NCI-H2171 treated with DMSO at 0.1 percent for 48 hours (cell line): ENCODE data around the gene ERBB4.
"Not testable (repeated sequence)": the region's sequence is repeated elsewhere in the genome, so short reads cannot be mapped to it uniquely, and the experiment has no call there.

ENCODE experiments used
- DNase-seq: peaks from one replicate; lab custom pipeline; 2025; lab: John Stamatoyannopoulos, UW

The ERBB4 gene

DNA sequence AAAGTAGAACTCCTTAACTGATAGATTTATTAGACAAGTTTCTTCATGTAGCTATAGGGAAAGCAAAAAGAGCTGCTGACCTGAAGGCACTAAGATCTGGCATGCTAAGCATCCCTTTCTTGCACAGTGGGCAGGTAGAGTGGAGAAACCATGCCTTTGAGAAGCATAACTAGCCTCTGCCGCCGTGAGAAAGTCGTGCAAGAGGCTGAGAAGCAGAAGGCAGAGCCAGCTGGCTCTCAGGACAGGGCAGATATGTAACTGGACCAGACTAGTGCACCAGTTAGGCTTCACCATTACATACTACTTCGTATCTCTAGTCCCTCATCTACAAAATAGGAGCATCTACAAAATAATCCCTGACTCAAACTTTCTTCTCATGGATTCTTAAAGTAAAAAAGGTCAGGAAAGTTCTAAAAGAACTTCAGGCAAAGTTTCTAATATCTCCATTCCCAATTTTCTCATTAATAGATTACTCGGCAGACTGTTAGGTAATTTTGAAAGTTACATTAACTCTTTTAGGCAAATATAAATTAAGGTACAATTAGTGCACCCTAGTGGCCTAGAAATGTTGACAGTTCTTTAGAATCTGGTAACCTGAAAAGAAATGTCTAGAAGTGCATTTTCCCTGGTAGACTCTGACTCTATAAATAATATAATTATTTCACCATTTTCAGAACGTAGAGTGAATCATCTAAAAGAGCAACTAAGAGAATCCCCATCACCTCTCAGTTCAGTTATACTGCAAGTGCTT, 10.3 kb downstream of the ERBB4 start:
- DNase-seq = no peak

DNA sequence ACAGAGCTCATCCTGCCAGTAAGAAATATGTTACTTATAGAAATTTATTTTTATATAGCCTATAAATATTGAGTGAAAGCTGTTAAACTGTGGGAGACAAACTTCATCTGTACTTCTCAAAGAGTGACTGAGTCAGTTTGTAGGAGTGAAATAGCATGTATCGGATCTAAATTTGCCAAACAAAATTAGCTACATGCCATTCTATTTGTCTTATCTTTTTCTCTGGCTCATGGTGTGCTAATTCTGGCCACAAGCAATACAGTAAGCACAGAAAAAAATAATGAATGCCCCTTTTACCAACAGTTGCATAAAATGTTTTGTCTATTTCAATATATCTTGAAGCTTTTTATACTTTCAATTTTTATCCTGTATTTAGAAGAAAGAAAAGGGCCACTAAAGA, 12.5 kb downstream of the ERBB4 start:
- no peak for DNase-seq

DNA sequence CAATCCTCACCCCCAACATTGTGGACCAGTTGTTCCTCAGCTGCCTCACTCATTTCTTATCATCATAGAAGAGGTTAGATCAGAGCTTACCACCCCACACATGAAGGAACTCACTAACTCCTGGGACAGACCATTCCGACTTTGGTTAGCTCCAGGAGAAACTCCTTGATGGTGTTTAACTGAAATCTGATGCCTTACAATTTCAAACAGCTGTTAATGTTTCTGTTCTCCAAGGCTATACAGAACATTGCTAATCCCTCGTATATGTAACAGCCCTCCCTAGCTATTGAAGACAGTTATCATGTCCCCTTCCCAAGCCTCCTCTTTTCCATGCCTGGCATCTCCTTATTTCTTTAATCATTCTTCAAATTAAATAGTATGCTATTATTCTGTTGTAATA, 14.8 kb downstream of the ERBB4 start:
- DNase-seq = peak; percentile 42

GRCh38 chr2:212520340-212520739, 18.3 kb downstream of the ERBB4 start:
- DNase-seq = peak; percentile 48

- no peak for DNase-seq
These were observed 20.9 kb downstream of the ERBB4 start for GRCh38 chr2:212517693-212518092.

- no peak for DNase-seq
These were observed 33.0 kb downstream of the ERBB4 start for GRCh38 chr2:212505586-212505985.

DNA sequence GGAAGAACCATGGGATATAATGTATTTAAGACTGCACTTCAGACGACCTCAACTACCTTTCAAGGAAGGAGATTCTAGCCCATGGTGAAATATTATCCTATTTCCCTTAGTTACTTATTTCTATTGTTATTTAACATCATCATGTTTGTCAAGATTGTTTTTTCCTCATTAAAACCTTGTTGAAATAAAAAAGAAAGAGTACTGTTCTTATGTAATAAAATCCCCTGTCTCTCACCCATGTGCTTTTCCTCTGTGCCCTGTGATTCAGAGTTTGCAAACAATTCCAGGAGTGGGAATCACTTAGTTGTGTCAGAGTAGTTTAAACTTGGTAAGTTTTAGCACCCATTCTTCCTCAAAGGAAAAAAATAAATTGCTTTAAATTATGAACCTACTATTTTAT, 43.6 kb downstream of the ERBB4 start:
- DNase-seq = no peak

GRCh38 chr2:212494418-212495020, 44.1 kb downstream of the ERBB4 start:
- DNase-seq = no peak

DNA sequence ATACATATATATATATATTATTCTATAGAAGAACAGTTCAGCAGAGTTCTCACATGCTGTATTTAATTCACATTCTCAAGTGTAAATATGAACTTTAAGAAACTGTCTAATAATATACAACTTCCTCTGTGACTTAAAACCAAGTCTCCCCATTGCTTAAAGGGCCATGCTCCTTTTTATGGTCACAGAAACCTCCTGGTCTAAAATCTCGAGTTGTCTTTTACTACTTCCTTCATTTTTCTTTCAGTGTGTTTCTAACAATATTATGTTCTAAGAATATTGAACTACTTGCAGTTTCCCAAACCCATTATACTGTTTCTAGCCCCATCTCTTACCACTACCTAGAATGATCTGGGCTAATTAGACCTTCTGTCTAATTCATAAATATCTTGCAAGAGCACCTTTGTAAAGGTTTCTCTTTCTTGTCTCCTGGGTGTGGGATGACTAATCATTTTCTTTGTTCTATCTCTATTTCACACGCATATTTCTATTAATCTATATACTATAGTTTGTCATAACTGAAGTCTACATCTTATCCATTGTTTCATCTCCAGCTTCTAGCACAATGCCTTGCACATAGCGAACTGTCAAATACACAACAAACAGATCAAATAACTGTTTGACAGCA, 48.8 kb downstream of the ERBB4 start:
- no peak for DNase-seq

- no peak for DNase-seq
These were observed 50.0 kb downstream of the ERBB4 start for GRCh38 chr2:212488611-212489010.

GRCh38 chr2:212484563-212485080, 54.0 kb downstream of the ERBB4 start:
- no peak for DNase-seq

DNA sequence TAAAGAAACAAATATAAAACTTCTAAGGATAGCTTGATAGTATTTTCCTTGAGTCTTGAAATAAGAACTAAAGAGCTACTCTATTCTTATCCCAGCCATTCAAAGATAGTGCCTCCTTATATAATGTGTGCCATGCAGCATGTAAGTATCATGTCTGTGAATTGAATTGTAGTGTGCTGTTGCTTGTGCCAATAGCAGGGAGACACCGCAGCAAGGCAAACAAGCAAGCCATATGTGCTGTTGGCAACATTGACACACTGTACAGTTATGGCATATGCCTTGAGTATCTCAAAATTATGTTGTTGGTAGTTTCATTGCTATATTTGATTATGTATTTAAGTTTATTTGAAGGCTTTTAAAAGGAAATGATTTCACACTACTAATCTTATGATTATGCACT, 58.2 kb downstream of the ERBB4 start:
- DNase-seq = peak; percentile 71

DNA sequence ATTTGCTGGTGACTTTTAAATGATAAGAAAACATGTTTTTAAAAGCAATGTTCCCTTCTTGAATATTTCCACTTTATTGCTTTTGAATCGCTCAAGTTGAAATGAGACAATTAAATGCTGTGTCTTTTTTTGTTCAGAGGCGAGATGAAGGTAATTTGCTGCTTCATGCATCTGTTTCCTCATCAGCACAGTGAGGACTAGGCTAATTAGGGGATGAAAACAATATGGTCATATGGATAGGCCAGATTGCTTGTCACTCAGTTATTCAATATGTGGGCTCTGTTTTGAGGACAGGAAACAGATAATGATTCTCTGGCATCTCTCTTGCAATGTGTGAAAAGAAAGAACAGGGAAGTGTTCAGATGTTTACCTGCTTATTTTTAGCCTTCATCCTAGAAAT, 61.0 kb downstream of the ERBB4 start:
- peak; percentile 89 for DNase-seq

GRCh38 chr2:212473211-212473610, 65.4 kb downstream of the ERBB4 start:
- no peak for DNase-seq

DNA sequence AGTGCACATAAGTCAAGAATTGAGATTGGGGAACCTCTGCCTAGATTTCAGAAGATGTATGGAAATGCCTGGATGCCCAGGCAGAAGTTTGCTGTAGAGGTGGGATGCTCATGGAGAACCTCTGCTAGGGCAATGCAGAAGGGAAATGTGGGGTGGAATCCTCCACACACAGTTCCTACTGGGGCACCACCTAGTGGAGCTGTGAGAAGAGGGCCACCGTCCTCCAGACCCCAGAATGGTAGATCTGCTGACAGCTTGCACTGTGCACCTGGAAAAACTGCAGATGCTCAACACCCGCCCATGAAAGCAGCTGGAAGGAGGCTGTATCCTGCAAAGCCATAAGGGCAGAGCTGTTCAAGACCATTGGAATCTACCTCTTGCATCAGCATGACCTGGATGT, 71.1 kb downstream of the ERBB4 start:
- DNase-seq = not testable (repeated sequence)

- DNase-seq = no peak
These were observed 73.1 kb downstream of the ERBB4 start for GRCh38 chr2:212465456-212465855.

DNA sequence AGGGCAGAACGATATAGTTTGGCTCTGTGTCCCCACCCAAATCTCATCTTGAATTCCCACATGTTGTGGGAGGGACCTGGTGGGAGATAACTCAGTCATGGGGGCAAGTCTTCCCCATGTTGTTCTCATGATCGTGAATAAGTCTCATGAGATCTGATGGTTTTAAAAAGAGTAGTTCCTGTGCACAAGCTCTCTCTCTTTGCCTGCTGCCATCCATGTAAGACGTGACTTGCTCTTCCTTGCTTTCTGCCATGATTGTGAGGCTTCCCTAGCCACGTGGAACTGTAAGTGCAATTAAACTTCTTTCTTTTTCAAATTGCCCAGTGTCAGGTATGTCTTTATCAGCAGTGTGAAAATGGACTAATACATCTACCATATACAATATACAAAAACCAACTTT, 76.9 kb downstream of the ERBB4 start:
- not testable (repeated sequence) for DNase-seq

DNA sequence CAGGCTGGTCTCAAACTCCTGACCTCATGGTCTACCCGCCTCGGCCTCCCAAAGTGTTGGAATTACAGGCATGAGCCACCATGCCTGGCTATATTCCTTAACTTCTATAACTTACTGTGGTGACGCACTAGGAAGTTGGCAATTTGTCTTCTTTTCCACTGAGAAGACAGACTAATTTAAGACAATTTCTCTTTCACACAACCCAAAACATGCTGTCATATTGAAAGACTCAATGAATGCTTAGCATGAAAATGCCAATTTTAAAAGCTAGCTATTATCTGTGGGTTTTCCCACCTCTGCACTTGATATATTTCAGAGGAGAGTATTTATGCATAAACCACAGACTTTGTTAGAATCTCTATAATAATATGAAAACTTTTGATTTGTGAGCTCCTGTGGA, 84.5 kb downstream of the ERBB4 start:
- DNase-seq = no peak

DNA sequence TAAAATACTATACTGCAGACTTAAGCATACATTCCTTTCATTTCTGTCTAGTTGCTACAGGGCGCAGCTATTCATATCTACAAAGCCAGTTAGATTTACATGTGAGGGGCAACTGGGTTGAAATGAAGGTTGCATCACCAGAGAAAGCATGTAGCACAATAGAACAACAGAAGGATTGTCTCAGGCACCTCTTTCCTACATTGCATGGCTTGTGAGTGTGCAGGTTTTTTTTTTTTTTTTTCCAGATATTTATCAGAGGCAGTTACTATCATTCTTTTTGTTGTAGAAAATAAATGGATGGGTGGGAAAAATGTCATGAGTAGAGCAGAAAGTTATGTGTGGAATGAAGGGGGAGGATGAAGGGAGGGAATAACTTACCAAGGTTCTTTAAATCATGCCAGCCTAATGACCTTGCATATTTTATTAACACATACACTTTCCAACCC, 86.8 kb downstream of the ERBB4 start:
- DNase-seq = no peak

DNA sequence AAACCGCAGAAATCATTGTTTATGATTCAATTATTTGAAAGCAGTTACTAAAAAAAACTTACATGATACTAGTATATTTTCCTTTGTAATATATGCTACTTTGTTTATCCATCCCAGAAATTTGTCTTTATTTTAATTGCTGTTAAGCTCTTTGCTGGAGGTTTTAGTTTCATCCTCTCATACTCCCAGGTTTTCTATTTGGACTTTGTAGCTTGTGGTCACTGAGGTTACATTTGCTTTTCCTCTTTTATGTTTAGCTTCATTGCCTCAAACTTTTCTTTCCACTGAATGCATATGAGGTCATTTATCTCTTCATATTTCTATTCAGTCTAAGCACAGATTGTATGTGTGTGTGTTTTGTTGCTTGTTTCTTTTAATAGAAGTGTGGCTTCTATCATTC, 89.9 kb downstream of the ERBB4 start:
- no peak for DNase-seq

- DNase-seq = no peak
These were observed 96.8 kb downstream of the ERBB4 start for GRCh38 chr2:212441821-212442220.

DNA sequence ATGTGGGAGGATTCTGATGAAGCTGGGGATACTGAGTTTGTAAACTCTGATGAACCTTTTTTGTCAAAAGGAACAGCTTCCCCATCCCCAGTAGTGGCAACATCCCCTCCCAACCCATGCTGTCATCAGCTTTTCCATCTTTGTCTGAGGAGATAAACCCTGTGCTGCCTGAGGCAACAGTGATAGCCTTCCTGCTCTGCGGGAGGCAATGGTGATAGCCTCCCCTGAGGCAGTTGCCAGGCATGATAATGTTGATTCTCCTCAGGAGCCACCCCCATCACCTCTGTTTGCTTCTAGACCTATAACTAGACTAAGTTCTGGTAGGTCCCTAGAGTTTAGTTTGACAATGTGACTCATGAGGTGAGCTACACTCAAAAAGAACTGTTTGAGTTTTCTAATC, 97.5 kb downstream of the ERBB4 start:
- DNase-seq = no peak
